Activated naive CD4-positive, alpha-beta T cell treated with anti-CD3 and anti-CD28 coated beads, Interleukin-2, amount 50 U/mL, for 72 hours (primary cell): ENCODE measurements around the gene SERPINA7. TPM values are rescaled to one million over a fixed set of nuclear protein-coding genes. Genes with fewer than 3 reads are reported as not detected.
"Not testable (repeated sequence)": the region's sequence is repeated elsewhere in the genome, so short reads cannot be mapped to it uniquely, and the experiment has no call there.

Experiments used
- ATAC-seq, 2 donors: fragments of 150-1000 bp; cut with Tn5 transposase; 2 replicates each; pipeline ENCODE4 v1.10.0; 2021; ENCODE audit warnings: mild to moderate bottlenecking in 2 of 2, moderate library complexity in 2 of 2
- DNase-seq, 2 donors: peaks; one replicate each; pipeline ENCODE4 v3.0.0; 2021 to 2022; ENCODE audit warnings: low spot score in 2 of 2
- H3K27ac Mint-ChIP-seq, 2 donors: one replicate each; pipeline ENCODE4 v1.8.0; 2022; ENCODE audit warnings: mild to moderate bottlenecking in 2 of 2, mixed read lengths in 2 of 2
- H3K36me3 Mint-ChIP-seq, 2 donors: one replicate each; pipeline ENCODE4 v1.8.0; 2022; ENCODE audit warnings: mixed read lengths in 2 of 2
- H3K9me3 Mint-ChIP-seq, 2 donors: one replicate each; pipeline ENCODE4 v1.8.0; 2022; ENCODE audit warnings: mixed read lengths in 2 of 2
- total RNA-seq, 2 donors: library from RNA; stranded (reverse); gene quantifications; one replicate each; pipeline ENCODE4 v1.2.3, GENCODE V29; 2022

Gene SERPINA7, protein sequence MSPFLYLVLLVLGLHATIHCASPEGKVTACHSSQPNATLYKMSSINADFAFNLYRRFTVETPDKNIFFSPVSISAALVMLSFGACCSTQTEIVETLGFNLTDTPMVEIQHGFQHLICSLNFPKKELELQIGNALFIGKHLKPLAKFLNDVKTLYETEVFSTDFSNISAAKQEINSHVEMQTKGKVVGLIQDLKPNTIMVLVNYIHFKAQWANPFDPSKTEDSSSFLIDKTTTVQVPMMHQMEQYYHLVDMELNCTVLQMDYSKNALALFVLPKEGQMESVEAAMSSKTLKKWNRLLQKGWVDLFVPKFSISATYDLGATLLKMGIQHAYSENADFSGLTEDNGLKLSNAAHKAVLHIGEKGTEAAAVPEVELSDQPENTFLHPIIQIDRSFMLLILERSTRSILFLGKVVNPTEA
- total RNA-seq = not detected

DNA sequence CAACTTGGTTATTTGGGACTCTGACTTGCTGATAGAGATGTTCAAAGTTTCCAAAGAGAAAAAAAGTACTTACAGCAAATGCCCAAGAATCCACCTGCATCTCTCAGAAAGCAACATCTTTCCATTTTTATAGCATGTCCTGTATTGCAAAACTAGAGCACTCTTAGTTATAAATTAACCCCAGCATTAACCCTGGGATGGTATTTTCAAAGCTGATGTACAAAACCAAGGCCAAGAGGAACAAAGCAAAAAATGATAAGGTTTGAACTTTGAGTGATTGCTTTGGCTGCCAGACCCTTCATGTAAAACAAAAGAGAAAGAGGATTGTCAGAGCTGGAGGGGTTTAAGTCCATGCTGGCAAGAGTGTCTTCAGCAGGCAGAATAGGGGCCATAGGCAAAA is at the start of gene SERPINA7:
TSS of gene SERPINA7 (minus strand) at position 103 of the 400 bp plus-strand sequence. CDS start 1,669 bp downstream, outside the sequence.
- H3K36me3 Mint-ChIP-seq = no peaks in the 10 kb centered on the region
- peaks cover 0 to 6% of the 10 kb centered on the region in 2 donors for H3K9me3 Mint-ChIP-seq
- H3K27ac Mint-ChIP-seq = no peak within 1 kb of the TSS
- ATAC-seq (no peak), DNase-seq (no peak)

DNA sequence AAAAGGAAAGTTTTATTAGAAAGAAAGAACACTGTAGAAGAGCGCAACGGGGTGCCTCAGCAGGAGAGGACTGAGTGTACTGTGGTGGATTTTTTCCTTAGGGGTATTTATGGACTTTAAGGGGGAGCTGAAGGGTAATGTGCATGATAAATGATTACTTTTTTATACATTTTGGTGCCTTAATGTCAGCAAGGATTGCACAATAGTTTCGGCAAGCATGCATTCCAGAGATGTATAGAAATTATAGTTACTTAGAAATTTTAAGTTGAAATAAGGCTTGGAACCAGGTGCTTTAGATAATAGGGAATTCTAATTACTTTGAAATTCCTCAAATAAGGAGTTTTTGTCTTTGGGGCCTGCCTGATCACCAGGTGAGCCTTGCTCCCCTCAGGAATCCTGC is 30.5 kb upstream of the SERPINA7 start:
- peaks cover 0 to 3% of the 10 kb centered on the region in 2 donors for H3K9me3 Mint-ChIP-seq

DNA sequence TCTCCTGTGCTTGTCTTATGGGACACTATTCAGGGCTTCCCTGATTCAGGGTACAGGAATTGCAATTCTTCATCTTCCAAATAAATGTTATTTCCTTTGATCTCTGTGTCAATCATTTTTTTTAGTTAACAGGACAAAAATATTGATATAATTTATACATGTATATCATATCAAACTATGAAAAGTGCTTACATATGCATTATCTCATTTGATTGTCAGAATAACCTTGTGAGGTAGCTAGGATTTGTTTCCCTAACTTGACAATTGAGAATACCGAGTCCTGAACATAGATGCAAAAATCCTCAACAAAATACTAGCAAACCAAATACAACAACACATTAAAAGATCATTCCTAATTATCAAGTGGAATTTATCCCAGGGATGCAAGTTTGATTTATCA is 11.5 kb upstream of the SERPINA7 start:
- no peak for DNase-seq
- H3K36me3 Mint-ChIP-seq = no peaks in the 10 kb centered on the region
- no peak overlapping the region for H3K27ac Mint-ChIP-seq
- no peak for ATAC-seq
- H3K9me3 Mint-ChIP-seq = peaks cover 0 to 5% of the 10 kb centered on the region in 2 donors

More for the DNA sequence above, 30.5 kb upstream of the SERPINA7 start:
- ATAC-seq = no peak
- H3K27ac Mint-ChIP-seq = no peak overlapping the region
- no peaks in the 10 kb centered on the region for H3K36me3 Mint-ChIP-seq
- DNase-seq = no peak

DNA sequence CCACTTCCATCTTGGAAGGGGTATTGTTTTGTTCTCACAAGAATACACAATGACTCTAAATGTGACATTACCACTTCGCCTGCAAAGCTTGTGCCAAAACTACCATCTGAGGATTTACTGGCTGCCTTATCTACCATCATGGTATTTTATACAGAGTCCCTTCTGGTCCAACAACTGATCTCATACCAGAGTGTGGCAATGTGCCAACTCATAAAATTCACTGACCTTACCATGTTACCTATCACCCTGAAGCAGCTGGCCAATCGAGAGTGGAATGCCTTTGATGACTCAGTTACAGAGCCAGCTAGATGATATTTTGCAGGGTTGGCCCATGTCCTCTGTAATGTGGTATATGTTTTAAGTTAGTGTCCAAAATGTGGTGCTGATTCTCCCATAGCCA is 3.8 kb upstream of the SERPINA7 start:
- no peaks in the 10 kb centered on the region for H3K36me3 Mint-ChIP-seq
- ATAC-seq (no peak), DNase-seq (no peak)
- peaks cover 0 to 6% of the 10 kb centered on the region in 2 donors for H3K9me3 Mint-ChIP-seq
- H3K27ac Mint-ChIP-seq = no peak overlapping the region

DNA sequence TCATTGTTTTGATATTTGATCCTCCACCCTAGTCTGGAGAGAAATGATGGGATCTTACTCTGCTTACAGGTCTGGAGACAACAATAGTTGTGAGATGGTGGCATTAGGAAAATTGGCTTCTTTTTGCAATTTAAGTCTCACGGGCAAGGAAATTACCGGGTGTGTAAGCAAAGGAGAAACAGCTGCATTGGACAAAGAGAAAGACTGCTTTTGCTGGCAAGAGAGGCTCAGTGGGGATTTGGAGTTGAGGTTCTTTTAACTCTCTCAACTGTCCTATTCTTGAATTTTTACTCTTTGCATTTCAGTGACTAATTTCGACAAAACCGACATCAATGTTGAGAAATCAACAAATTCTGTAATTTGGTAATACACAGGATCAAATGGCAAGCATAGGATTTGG is 2.3 kb upstream of the SERPINA7 start:
- H3K9me3 Mint-ChIP-seq = peaks cover 0 to 6% of the 10 kb centered on the region in 2 donors
- no peak for DNase-seq
- no peak for ATAC-seq
- H3K27ac Mint-ChIP-seq = no peak overlapping the region
- no peaks in the 10 kb centered on the region for H3K36me3 Mint-ChIP-seq

DNA sequence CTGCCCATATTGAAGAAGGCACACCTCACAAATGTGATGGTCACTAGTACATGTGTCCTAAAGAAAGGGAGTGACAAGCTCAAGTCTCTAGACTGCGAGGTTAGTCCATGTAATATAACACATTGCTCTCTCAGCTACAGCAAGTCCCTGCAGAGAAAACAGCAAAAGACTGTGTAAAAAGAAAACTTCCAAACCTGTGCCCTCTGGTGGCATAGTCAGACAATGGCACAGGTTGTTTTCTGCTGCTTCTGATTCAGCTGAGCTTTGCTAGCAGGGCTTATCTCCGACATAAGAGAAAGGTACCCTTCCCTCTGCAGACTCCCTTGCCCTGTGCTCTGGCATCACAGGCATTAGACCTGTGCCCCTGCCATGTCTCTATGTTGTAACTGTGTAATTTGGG is 1.4 kb upstream of the SERPINA7 start:
- Mint-ChIP-seq H3K27ac (no peak overlapping the region), H3K9me3 (peaks cover 0 to 6% of the 10 kb centered on the region in 2 donors), H3K36me3 (no peaks in the 10 kb centered on the region)
- ATAC-seq (no peak), DNase-seq (no peak)

DNA sequence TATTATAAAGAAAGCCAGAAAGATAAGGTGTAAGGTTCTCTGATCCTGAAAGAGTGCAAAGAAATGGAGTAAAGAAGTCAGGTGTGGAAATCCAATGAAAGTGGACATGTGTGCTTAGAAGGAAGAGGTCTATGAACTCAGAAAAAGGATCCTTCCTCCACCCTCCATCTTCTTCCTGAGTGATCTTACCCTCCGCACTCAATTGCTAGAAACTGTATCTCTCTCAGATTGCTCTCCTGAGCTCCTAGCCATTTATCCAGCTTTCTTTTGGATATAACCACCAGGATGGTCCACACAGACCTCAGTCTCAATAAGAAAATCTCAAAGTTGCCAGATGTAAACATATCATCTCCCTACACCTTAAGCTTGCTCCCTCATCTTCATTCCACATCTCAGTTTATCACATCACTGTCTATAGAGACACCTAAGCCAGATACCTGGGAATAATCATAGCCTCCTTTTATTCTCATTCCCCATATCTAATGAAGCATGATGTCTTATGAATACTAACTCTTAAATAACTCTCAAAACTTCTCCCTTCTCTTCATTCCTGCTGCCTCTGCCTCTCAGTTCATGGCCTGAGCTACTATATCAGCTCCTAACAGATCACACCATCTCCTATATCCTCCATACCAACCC is 573 bp downstream of the SERPINA7 start:
- Mint-ChIP-seq H3K9me3 (peaks cover 0 to 6% of the 10 kb centered on the region in 2 donors), H3K27ac (no peak overlapping the region), H3K36me3 (no peaks in the 10 kb centered on the region)
- ATAC-seq = no peak
- DNase-seq = no peak

DNA sequence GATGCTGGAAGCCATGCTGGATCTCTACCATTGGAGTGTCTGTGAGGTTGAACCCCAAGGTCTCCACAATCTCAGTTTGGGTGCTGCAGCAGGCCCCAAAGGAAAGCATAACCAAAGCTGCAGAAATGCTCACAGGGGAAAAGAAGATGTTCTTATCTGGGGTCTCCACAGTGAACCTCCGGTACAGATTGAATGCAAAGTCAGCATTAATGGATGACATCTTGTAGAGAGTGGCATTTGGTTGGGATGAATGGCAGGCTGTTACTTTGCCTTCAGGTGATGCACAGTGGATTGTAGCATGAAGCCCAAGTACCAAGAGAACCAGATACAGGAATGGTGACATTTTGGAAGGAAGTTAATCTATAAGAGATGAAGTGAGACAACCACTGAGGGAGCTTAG is 1.8 kb downstream of the SERPINA7 start:
- DNase-seq (no peak), ATAC-seq (no peak)
- peaks cover 0 to 6% of the 10 kb centered on the region in 2 donors for H3K9me3 Mint-ChIP-seq
- H3K36me3 Mint-ChIP-seq = no peaks in the 10 kb centered on the region
- H3K27ac Mint-ChIP-seq = no peak overlapping the region

DNA sequence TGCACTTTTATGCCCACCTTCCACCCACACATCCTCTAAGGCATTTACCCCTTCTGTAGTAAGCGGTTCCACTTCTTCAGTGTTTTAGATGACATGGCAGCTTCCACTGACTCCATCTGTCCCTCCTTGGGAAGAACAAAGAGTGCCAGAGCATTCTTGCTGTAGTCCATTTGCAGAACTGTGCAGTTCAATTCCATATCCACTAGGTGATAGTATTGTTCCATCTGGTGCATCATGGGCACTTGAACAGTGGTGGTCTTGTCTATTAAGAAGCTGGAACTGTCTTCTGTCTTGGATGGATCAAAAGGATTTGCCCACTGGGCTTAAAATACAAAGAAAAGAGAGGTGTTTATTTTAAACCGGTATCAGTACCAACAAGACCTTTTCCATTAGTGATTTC is 3.5 kb downstream of the SERPINA7 start:
- peaks cover 0 to 6% of the 10 kb centered on the region in 2 donors for H3K9me3 Mint-ChIP-seq
- ATAC-seq (no peak), DNase-seq (no peak)
- no peak overlapping the region for H3K27ac Mint-ChIP-seq
- no peaks in the 10 kb centered on the region for H3K36me3 Mint-ChIP-seq

DNA sequence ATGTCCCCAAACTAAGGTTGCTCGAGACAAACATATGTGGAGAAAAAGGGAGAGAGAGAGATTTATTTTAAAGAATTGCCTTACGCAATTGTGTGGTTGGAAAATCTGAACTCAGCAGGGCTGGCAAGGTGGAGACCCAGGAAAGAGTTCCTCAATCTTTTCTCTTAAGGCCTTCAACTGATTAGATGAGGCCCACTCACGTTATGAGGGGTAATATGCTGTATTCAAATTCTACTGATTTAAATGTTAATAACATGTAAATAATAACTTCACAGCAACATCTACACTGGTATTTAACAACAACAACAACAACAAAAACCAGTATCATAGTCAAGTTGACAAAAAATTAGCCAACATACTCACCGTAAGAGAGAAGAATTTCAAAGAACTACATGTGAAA is 14.6 kb downstream of the SERPINA7 start:
- Mint-ChIP-seq H3K36me3 (no peaks in the 10 kb centered on the region), H3K9me3 (no peaks in the 10 kb centered on the region), H3K27ac (no peak overlapping the region)
- no peak for ATAC-seq
- DNase-seq = no peak

DNA sequence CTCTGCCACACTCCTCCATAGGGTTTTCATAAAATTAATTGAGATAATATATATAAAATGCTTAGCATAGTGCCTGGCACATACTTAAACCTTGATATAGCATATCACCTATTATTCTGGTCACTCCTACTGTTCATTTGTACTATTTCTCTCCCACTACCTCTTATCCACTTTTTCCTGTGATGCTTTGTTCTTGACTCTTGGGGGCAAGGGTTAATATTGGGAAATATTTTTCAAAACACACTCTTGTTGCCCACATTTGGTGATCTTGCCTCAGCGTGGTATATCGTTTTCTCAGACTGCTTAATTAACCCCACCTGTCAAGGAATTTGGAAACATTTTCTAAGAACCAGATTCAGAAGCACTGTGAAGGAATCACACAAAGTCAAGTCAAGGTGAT is 16.3 kb downstream of the SERPINA7 start:
- Mint-ChIP-seq H3K27ac (no peak overlapping the region), H3K9me3 (no peaks in the 10 kb centered on the region)
- no peak for DNase-seq

DNA sequence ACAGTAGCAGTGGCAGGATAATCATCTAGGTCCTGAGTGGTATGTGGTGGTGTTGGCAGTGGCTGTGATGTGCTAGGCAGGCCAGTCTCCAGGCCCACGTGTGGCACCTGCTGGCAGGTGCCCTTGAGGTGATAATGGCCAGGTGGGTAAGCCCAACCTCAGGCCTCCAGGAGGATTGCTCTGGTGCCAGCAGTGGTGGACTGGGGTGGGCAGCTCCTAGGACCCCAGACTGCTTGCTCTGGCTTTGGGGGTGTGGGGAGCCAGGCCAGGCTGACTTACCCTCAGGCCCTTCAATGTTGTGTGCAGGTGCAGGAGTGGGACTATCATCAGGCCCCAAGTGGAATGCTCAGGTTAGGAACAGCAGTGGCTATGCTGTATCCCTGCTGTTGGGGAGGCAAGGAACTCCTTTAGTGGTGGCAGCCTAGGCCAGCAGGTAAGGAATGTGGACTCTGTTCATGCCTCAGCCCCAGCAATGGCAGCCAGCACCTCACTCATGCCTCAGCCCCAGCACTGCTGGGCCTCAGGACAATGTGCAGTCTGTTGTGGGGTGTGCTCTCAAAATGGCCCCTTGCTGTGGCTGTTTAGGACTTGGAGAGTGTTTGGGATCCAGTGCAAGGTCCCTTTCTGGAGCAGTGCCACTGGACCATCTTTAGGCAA is 24.3 kb downstream of the SERPINA7 start:
- H3K9me3 Mint-ChIP-seq = no peaks in the 10 kb centered on the region
- no peaks in the 10 kb centered on the region for H3K36me3 Mint-ChIP-seq
- DNase-seq (no peak), ATAC-seq (no peak)
- no peak overlapping the region for H3K27ac Mint-ChIP-seq

More for the DNA sequence above, 16.3 kb downstream of the SERPINA7 start:
- H3K36me3 Mint-ChIP-seq = no peaks in the 10 kb centered on the region
- ATAC-seq = no peak

DNA sequence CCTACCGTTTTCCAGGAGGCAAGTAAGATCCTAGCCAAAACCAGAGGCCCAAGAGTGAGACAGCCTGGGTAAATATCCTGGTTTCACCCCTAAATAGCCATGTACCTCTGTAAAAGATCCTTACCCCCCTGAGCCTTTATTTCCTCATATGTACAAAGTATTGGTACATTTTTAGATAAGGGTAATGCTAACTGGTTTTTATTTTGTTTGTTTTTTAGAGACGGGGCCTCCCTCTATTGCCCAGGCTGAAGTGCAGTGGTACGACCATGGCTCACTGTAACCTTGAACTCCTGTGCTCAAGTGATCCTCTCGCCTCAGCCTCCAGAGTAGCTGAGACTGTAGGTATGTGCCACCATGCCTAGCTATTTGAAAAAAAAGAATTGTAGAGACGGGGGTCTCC is 29.4 kb downstream of the SERPINA7 start:
- Mint-ChIP-seq H3K36me3 (no peaks in the 10 kb centered on the region), H3K27ac (no peak overlapping the region), H3K9me3 (peaks cover 0 to 4% of the 10 kb centered on the region in 2 donors)
- DNase-seq (no peak), ATAC-seq (no peak)

DNA sequence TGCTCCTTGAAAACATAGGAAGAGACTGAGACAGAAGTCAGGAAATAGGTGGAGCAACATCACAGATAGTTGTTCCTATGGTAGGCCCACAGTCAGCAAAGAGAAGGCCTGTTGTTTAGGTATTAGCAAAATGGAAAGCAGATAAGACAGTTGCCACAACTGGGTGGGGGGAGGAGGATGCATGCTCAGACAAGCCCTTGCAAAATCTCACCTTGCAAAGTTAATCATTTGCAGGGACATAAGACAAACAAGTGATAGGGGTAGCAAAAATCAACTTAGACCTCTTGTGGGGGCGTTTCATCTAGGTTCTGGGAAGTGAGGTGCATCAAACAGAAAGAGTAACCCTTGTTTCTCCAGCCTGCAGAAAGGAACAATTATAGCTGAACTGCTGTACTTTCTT is 30.7 kb downstream of the SERPINA7 start:
- DNase-seq (no peak), ATAC-seq (no peak)
- H3K36me3 Mint-ChIP-seq = no peaks in the 10 kb centered on the region
- H3K27ac Mint-ChIP-seq = no peak overlapping the region
- peaks cover 0 to 4% of the 10 kb centered on the region in 2 donors for H3K9me3 Mint-ChIP-seq

DNA sequence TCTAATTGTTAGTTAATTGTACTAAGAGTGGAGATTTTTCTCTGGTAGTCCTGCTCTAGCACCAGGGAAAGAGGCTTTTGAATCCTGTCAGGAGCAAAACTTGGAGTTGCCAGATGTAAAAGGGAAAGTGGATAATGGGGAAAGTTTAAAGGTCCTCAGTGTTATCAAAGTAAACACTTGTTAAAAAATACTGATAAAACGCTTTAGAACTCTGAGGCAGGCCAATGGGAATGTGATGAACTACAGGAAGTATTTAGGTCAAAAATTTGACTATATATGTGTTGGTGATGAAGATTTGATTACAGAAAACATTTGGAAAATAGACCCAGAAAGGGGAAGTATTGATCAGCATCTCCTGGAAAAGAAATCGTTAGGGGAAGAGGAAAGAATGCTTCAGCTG is 32.8 kb downstream of the SERPINA7 start:
- DNase-seq (no peak), ATAC-seq (no peak)
- Mint-ChIP-seq H3K36me3 (no peaks in the 10 kb centered on the region), H3K27ac (no peak overlapping the region), H3K9me3 (peaks cover 0 to 4% of the 10 kb centered on the region in 2 donors)

DNA sequence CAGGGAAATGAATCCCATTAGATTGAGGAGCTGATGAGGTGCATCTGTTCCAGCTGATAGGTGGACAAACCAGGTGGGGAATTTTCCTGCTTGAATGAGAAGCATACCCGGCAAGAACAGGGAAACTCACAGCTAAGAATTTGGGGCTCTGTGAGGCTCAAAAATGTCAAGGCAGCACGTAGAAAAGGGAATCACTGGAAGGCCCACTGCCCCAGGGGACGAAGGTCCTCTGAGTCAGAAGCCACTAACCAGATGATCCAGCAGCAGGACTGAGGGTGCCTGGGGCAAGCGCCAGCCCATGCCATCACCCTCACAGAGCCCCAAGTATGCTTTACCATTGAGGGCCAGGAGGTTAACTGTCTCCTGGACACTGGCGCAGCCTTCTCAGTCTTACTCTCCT is 37.9 kb downstream of the SERPINA7 start:
- H3K27ac Mint-ChIP-seq, H3K9me3 Mint-ChIP-seq, ATAC-seq, DNase-seq, H3K36me3 Mint-ChIP-seq: not testable (repeated sequence)

DNA sequence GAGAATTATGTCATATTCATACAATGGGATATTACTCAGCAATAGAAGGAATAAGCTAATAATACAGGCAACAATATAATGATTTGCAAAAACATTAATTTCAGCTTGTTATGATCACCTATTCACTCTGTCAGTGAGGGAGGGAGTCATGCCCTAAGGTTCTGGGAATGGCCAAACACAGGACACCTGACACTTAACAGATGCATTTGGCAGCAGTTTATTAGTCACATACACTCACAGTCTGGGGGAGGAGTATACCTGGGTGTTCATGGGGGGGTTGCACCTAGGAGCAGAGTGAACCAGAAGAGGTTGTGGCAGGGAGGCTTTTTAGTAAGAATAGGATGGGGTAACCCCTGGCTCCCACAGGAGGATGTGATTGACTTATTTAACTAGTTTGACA is 38.3 kb downstream of the SERPINA7 start:
- ATAC-seq (no peak), DNase-seq (no peak)
- no peak overlapping the region for H3K27ac Mint-ChIP-seq
- no peaks in the 10 kb centered on the region for H3K36me3 Mint-ChIP-seq
- H3K9me3 Mint-ChIP-seq = no peaks in the 10 kb centered on the region
